Astrocyte of the spinal cord (primary cell): ENCODE results near the gene MTTP.

Experiments used
- DNase-seq: peaks from one replicate; pipeline ENCODE4 v3.0.0; 2011; ENCODE audit warnings: low read depth, low spot score
- H3K4me3 ChIP-seq: 2 replicates; pipeline ENCODE4 v1.5.1; 2011; ENCODE audit warnings: low read depth, mild to moderate bottlenecking, low read length, moderate library complexity
- in situ Hi-C: cut with HindIII; loops from 2 replicates; pipeline ENCODE4 v1.10.0; 2017; ENCODE audit warnings: low sequenced_read_pairs
- TF ChIP-seq, protein P1 (sequence below): IDR thresholded peaks from 2 replicates; pipeline ENCODE4 v1.5.1; 2012; ENCODE audit warnings: low read depth, mild to moderate bottlenecking, low read length, inconsistent platforms

The MTTP gene

DNA sequence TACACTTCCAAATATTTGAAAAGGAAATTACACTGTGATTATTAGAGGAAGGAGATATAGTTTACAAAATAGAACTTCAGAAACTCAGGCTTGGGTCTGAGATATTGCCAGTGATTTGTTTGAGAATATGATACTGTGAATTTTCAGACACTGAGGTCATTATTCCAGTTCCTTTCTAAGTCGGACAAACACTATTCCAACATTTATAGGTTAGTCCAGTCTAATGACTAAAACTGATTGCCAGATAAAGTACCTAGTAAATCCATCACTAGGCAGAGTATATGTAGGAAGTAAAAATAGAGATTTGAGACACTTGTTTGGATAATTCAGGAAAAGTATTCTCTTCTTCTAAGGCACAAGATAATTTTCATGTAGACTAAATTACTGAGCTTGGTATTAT, 13.2 kb downstream of the MTTP start:
- H3K4me3 ChIP-seq = no peak overlapping the region
- in situ Hi-C loops = no loop called here
- TF ChIP-seq, protein P1, sequence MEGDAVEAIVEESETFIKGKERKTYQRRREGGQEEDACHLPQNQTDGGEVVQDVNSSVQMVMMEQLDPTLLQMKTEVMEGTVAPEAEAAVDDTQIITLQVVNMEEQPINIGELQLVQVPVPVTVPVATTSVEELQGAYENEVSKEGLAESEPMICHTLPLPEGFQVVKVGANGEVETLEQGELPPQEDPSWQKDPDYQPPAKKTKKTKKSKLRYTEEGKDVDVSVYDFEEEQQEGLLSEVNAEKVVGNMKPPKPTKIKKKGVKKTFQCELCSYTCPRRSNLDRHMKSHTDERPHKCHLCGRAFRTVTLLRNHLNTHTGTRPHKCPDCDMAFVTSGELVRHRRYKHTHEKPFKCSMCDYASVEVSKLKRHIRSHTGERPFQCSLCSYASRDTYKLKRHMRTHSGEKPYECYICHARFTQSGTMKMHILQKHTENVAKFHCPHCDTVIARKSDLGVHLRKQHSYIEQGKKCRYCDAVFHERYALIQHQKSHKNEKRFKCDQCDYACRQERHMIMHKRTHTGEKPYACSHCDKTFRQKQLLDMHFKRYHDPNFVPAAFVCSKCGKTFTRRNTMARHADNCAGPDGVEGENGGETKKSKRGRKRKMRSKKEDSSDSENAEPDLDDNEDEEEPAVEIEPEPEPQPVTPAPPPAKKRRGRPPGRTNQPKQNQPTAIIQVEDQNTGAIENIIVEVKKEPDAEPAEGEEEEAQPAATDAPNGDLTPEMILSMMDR = no peak
- DNase-seq = no peak

DNA sequence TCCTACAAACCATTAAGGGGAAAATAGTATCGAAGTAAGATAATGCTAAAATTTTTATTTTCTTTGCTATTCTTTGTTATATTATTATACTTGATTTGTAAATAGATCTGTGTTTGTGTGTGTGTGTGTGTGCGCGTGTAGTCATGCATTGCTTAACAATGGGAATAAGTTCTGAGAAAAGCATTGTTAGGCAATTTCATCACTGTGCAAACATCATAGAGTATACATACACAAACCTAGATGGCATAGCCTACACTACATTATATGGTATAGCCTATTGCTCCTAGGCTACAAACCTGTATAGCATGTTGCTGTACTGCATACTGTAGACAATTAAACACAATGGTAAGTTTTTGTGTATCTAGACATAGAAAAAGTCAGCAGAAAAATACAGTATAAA, 17.1 kb downstream of the MTTP start:
- no peak for DNase-seq
- H3K4me3 ChIP-seq = no peak overlapping the region
- in situ Hi-C loops = no loop called here
- TF ChIP-seq, protein P1 = no peak

DNA sequence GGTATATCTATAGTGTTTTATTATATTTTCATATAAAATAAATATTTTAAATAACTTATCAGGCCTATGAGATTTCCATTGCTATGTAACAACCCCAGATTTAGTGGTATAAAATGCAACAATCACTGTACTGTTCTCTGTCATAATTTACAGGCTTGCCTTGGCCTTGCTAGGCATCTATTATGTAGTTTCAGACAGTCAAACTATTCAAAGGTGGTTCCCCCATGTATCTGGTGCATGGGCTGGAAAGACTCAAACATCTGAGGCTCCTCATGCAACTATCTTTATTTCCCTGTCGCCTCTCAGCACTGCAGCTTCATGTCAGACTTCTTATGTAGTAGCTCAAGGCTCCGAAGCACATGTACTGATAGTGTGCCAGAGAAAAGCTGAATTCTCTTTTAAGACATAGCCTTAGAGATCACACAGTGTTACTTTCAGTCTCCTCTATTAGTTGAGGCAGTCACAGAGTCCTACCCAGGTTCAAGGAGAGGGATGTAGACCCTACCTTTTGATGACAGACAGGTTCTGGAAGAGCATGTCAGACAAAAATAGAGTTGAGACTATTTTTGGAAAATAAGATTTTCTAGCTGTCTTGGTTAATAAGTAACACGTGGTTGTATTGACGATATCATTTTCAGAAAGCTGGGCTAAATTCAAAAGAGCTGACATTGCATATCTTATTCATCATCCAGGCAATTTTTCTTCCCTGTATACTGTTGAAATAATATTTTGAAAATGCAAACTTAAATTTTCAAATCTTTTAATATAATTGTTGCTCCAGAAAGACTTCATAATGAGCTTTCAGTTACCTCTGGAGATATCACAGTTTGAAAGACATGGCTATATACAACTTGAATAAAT, 19.4 kb downstream of the MTTP start:
- no peak for DNase-seq

DNA sequence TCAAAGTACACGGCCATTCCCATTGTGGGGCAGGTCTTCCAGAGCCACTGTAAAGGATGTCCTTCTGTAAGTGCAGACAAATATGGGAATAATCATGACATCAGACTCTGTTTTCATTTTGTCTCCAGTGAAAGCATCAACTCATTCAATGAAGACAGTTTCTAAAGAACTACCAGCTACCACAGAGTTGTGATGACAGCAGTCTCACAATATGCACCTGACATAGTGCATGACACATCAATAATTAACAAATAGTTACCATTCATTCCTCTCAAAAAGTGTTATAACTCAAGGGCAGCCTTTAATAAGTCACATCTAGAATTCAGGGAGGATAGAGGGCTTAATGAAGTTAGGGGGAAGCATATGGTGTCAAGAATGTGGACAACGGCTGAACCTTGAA, 20.2 kb downstream of the MTTP start:
- in situ Hi-C loops = no loop called here
- H3K4me3 ChIP-seq = no peak overlapping the region
- DNase-seq = no peak
- TF ChIP-seq, protein P1 = no peak

More for the DNA sequence above, 19.4 kb downstream of the MTTP start:
- H3K4me3 ChIP-seq = no peak overlapping the region
- in situ Hi-C loops = no loop called here
- TF ChIP-seq, protein P1 = no peak

DNA sequence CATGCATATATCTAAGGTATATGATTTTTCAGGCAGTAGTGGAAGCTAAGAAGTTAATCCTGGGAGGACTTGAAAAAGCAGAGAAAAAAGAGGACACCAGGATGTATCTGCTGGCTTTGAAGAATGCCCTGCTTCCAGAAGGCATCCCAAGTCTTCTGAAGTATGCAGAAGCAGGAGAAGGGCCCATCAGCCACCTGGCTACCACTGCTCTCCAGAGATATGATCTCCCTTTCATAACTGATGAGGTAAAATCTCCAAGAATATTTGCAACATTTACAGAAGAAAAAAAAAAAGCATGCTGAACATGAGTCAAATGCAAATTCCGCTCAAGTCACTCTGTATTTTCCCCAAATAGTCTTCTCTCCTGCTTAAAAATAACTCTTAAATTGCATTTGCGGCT, 32.1 kb downstream of the MTTP start:
- in situ Hi-C loops = no loop called here
- TF ChIP-seq, protein P1 = no peak
- no peak for DNase-seq
- H3K4me3 ChIP-seq = no peak overlapping the region

GRCh38 chr4:99608417-99608816, 33.8 kb downstream of the MTTP start:
- TF ChIP-seq, protein P1 = no peak
- no peak overlapping the region for H3K4me3 ChIP-seq
- in situ Hi-C loops = no loop called here
- DNase-seq = no peak
